Measurements from ENCODE around the gene INF2. TPM values are rescaled to one million over a fixed set of nuclear protein-coding genes. Genes with fewer than 3 reads are reported as not detected.

Gene INF2
- polyA plus RNA-seq, 10 donors: 31.6 to 57.0 (median 43.3) TPM

DNA sequence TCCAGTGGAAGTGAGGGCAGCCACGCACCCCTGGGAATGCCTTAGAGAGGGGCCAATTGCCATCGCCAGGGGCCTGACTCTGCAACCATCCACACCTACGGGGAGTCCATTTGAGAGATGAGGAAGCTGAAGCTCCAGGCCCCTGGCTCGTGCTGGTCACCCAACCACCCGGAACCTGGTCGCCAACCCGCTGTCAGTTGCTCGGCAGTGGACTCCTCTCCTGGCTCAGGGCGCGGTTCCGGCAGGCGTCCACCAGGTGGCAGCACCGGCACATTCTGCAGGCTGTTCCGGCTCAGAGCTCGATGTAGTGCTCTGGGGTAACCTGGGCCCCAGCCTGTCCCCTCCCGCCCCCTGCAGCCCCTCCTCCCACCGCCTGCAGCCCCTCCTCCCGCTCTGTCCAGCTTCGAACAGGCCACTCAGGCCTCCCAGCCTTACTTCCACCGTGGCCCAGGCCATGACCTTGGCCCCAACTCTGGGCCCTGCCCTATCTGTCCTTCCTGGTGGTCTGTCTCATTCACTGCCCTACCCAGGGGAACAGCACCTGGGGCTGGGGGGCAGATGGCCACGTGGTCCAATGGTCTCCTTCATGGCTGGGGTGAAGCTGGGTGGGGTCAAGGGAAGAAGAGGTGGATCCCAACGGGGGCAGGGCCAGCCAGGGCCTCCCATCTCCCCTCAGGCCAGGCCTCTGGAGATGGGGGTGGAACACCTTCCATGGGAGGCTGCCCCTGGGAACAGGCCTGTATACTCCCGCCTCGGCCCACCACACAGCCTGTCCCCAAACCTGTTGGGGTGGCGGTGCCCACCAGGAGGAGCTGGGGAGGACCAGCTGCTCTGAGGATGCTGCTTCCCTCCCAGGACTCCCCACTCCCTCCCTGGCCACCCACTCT is 79.3 kb downstream of the INF2 start:
- DNase-seq: peak; percentile 68 to 91 (median 88)

GRCh38 chr14:104769324-104770071 is 80.1 kb downstream of the INF2 start:
- no peak for DNase-seq

- no peak for DNase-seq
Measured at GRCh38 chr14:104770072-104770579, 80.7 kb downstream of the INF2 start.

DNA sequence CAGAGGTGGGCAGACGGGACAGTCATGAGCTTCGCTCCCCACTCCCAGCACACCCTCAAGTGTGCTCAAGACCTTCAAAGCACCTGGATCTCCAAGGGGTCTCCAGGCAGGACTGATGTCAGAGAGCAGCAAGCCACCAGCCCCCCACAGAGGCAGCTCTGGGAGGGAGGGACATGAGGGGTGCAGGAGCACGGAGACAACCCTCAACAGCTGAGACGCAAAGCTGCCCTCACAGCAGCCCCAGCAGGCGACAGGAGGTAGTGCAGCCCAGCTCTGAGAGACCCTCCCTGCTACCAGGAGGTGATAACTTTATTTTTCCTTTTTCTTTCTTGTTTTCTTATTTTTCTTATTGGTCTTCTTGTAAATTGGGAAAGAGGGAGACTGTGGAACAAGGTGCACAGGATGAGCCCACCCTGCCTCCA is 81.4 kb downstream of the INF2 start:
- DNase-seq: no peak

DNA sequence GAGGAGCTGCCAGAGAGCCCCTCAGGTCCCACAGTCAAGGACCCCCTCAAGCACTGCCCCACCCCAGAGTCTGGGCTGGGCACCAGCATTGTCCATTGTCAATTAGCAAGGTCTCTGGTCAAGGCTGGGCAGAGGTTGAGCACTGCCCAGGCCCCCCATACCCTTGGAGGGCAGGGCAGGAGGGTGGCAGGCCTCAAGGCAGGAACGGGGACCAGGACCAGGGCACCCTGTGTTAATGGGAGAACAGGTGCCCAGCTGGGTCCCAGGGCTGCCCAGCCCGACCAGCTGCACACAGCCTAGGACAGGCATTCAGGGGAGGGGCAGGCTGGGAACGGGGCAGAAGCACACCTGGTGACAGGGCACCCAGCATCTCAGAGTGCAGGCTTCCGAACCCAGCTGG is 82.0 kb downstream of the INF2 start:
- no peak for DNase-seq

Other genes starting within 250 kb of the INF2 start
- gene C14orf180, start 109.9 kb upstream of the INF2 start, polyA plus RNA-seq (ENCODE audit: insufficient read length in 10 of 10): 1 to 10 TPM; 3.9 to 8.7 (median 5.9) TPM
- 1 to 10 TPM in 2 of 10 donors, under 1 TPM in 8; 0.39 to 1.7 (median 0.68) TPM for gene TMEM179, start 84.8 kb upstream of the INF2 start, polyA plus RNA-seq (ENCODE audit: insufficient read length in 10 of 10)
- 10 to 100 TPM; 29.1 to 87.2 (median 57.4) TPM for gene ADSS1, start 34.6 kb downstream of the INF2 start, polyA plus RNA-seq (ENCODE audit: insufficient read length in 10 of 10)
- 10 to 100 TPM; 48.4 to 90.0 (median 70.7) TPM for gene SIVA1, start 63.5 kb downstream of the INF2 start, polyA plus RNA-seq (ENCODE audit: insufficient read length in 10 of 10)
- 100 to 1,000 TPM; 136 to 198 (median 172) TPM for gene AKT1, start 106.1 kb downstream of the INF2 start, polyA plus RNA-seq (ENCODE audit: insufficient read length in 10 of 10)
- 1 to 10 TPM; 4.0 to 7.4 (median 6.2) TPM for gene ZBTB42, start 111.5 kb downstream of the INF2 start, polyA plus RNA-seq (ENCODE audit: insufficient read length in 10 of 10)
- 1 to 10 TPM; 1.1 to 5.4 (median 2.5) TPM for gene CEP170B, start 175.7 kb downstream of the INF2 start, polyA plus RNA-seq (ENCODE audit: insufficient read length in 10 of 10)
- 1 to 10 TPM; 3.6 to 8.7 (median 4.8) TPM for gene PLD4, start 235.3 kb downstream of the INF2 start, polyA plus RNA-seq (ENCODE audit: insufficient read length in 10 of 10)